ENCODE results near the gene TMPRSS4.

Gene TMPRSS4

GRCh38 chr11:118170231-118170630 lies 93.4 kb downstream of the TMPRSS4 start:
- H3K4me3 ChIP-seq (ENCODE audit: low read length), result no peak overlapping the region
- no peak for TF ChIP-seq CTCF (conservative IDR thresholded peaks at IDR 0.05; ENCODE audit: low read length)
- no peak for DNase-seq (ENCODE audit: low read depth)

GRCh38 chr11:118170882-118171268 lies 94.0 kb downstream of the TMPRSS4 start:
- DNase-seq (ENCODE audit: low read depth), result no peak
- H3K4me3 ChIP-seq (ENCODE audit: low read length), result no peak overlapping the region
- TF ChIP-seq CTCF (conservative IDR thresholded peaks at IDR 0.05; ENCODE audit: low read length), result no peak
